HepG2 (cell line): ENCODE data around the gene EIF4EBP3. TPM values are rescaled to one million over a fixed set of nuclear protein-coding genes. Genes with fewer than 3 reads are reported as not detected.
A peak's percentile ranks its signal among the peaks of the same experiment; 100 is the strongest.

Experiments used
- ATAC-seq: fragments of 200-7000 bp; cut with Tn5 transposase; 3 replicates; pipeline ENCODE4 v1.9.1; 2020; ENCODE audit warnings: mild to moderate bottlenecking, moderate library complexity
- BruUV-seq: library from RNA; stranded (reverse); fragments of 400-500 nt; replicated peaks from 2 replicates; lab custom pipeline; 2021; lab: Mats Ljungman, UMichigan
- CTCF ChIA-PET: fragments of 300-600 bp; formaldehyde crosslinking; extraction: SDS; loops from one replicate; lab custom pipeline; 2021; ENCODE audit warnings: low total read pairs, inconsistent platforms, low intra/inter-chr PET ratio; lab: Yijun Ruan, JAX
- POLR2A ChIA-PET: fragments of 350-600 bp; sonication (Branson Sonifier 250); formaldehyde crosslinking; loops from one replicate; lab custom pipeline; 2020; ENCODE audit warnings: antibody characterized with exemption, inconsistent platforms; lab: Yijun Ruan, JAX
- DNase-seq: peaks from one replicate; pipeline ENCODE4 v3.0.0-alpha.2; 2015; ENCODE audit warnings: low spot score
- FAIRE-seq: peaks from 3 replicates; lab custom pipeline; 2011; peaks lifted over from hg19 to GRCh38; lab: Jason Lieb, UNC
- H2AFZ ChIP-seq: one replicate; pipeline ENCODE4 v1.6.1; 2011; ENCODE audit warnings: low read length, inconsistent platforms
- H3K27ac ChIP-seq: fragments of 300-600 bp; 3 replicates; pipeline ENCODE4 v1.8.0; 2011; ENCODE audit warnings: mixed run types, mild to moderate bottlenecking, mixed read lengths, low read length, inconsistent platforms; ENCODE audit not compliant: insufficient read depth; ENCODE audit errors: extremely low read length
- H3K27me3 ChIP-seq, 2 experiments: fragments of 200-600 bp in 1 of 2; 2 replicates in 1 of 2; 3 replicates in 1 of 2; pipeline versions ENCODE4 v1.6.0 to v1.8.0; 2011; ENCODE audit warnings: low read length in 2 of 2, mild to moderate bottlenecking in 2 of 2, moderate library complexity in 2 of 2, inconsistent platforms in 1 of 2; ENCODE audit not compliant: insufficient read depth in 2 of 2, control insufficient read depth in 1 of 2
- H3K36me3 ChIP-seq, 2 experiments: fragments of 200-600 bp in 1 of 2; replicated peaks in 1 of 2; 2 replicates in 1 of 2; 3 replicates in 1 of 2; pipeline versions ENCODE4 v1.5.1 to v1.8.0; 2011; ENCODE audit warnings: low read length in 2 of 2, inconsistent platforms in 1 of 2; ENCODE audit not compliant: insufficient read depth in 2 of 2, control insufficient read depth in 1 of 2
- H3K4me1 ChIP-seq: 2 replicates; pipeline ENCODE4 v1.5.1; 2012; ENCODE audit warnings: low read length, inconsistent platforms; ENCODE audit not compliant: insufficient read depth
- H3K4me2 ChIP-seq: 2 replicates; pipeline ENCODE4 v1.6.0; 2011; ENCODE audit warnings: low read depth, low read length, inconsistent platforms
- H3K4me3 ChIP-seq, 3 experiments: fragments of 200-600 bp in 1 of 3; sonication (generic), shearing (Covaris generic) in 1 of 3; replicated peaks in 1 of 3; 2 replicates each; pipeline ENCODE4 v1.5.1; 2011 to 2016; ENCODE audit warnings: low read length in 3 of 3, inconsistent platforms in 2 of 3, low read depth in 2 of 3, mild to moderate bottlenecking in 2 of 3, control low read depth in 1 of 3, mixed read lengths in 1 of 3; ENCODE audit not compliant: insufficient read depth in 1 of 3
- H3K79me2 ChIP-seq: one replicate; pipeline ENCODE4 v1.6.1; 2011; ENCODE audit warnings: low read length, inconsistent platforms; ENCODE audit not compliant: insufficient read depth
- H3K9ac ChIP-seq: 2 replicates; pipeline ENCODE4 v1.6.0; 2011; ENCODE audit warnings: mild to moderate bottlenecking, low read depth, low read length, inconsistent platforms; ENCODE audit not compliant: insufficient read depth
- H3K9me3 ChIP-seq: 2 replicates; pipeline ENCODE4 v1.5.1; 2012; ENCODE audit warnings: mild to moderate bottlenecking, low read length
- H4K20me1 ChIP-seq: 2 replicates; pipeline ENCODE4 v1.6.0; 2011; ENCODE audit warnings: inconsistent platforms, mild to moderate bottlenecking, low read length, moderate library complexity; ENCODE audit not compliant: insufficient read depth
- AKAP8 ChIP-seq: sonication (generic); formaldehyde crosslinking; IDR thresholded peaks from 2 replicates; pipeline ENCODE4 v1.5.1; 2020; ENCODE audit warnings: mild to moderate bottlenecking, missing genetic modification reagents
- ARHGAP35 ChIP-seq: sonication (generic); formaldehyde crosslinking; IDR thresholded peaks from 2 replicates; pipeline ENCODE4 v1.9.0; 2022; ENCODE audit warnings: mild to moderate bottlenecking, inconsistent platforms, moderate library complexity, missing genetic modification reagents, borderline replicate concordance
- BRF2 ChIP-seq: sonication (generic); formaldehyde crosslinking; IDR thresholded peaks from 2 replicates; pipeline ENCODE4 v1.8.1; 2022; ENCODE audit warnings: mild to moderate bottlenecking, missing genetic modification reagents
- CBX1 ChIP-seq: IDR thresholded peaks from one replicate; pipeline ENCODE4 v1.6.1; 2016; ENCODE audit warnings: antibody characterized with exemption, low read depth
- CSRNP1 ChIP-seq: sonication (generic); formaldehyde crosslinking; IDR thresholded peaks from 2 replicates; pipeline ENCODE4 v1.8.1; 2023; ENCODE audit warnings: mild to moderate bottlenecking, missing genetic modification reagents
- KLF15 ChIP-seq: sonication (generic); formaldehyde crosslinking; IDR thresholded peaks from 2 replicates; pipeline ENCODE4 v1.8.1; 2023; ENCODE audit warnings: borderline replicate concordance, mild to moderate bottlenecking, inconsistent platforms, missing genetic modification reagents, mixed read lengths
- MTF2 ChIP-seq: sonication (generic); formaldehyde crosslinking; IDR thresholded peaks from 2 replicates; pipeline ENCODE4 v1.5.0; 2020; ENCODE audit warnings: missing genetic modification reagents, borderline replicate concordance
- MXI1 ChIP-seq: IDR thresholded peaks from 3 replicates; pipeline ENCODE4 v1.6.1; 2012; ENCODE audit warnings: low read depth, low read length, inconsistent platforms, borderline replicate concordance
- NFIC ChIP-seq: IDR thresholded peaks from 2 replicates; pipeline ENCODE4 v1.6.1; 2012; ENCODE audit warnings: mild to moderate bottlenecking, low read length, inconsistent platforms
- NFKB2 ChIP-seq: sonication (generic); formaldehyde crosslinking; IDR thresholded peaks from 2 replicates; pipeline ENCODE4 v1.4.0; 2020; ENCODE audit warnings: missing genetic modification reagents, borderline replicate concordance
- PHB2 ChIP-seq: fragments of 450-650 bp; IDR thresholded peaks from 2 replicates; pipeline ENCODE4 v1.6.1; 2018; ENCODE audit not compliant: partially characterized antibody
- SOX5 ChIP-seq: IDR thresholded peaks from 2 replicates; pipeline ENCODE4 v1.6.1; 2016; ENCODE audit warnings: borderline replicate concordance
- ZNF768 ChIP-seq: sonication (generic); formaldehyde crosslinking; IDR thresholded peaks from 2 replicates; pipeline ENCODE4 v1.4.0; 2020; ENCODE audit warnings: missing genetic modification reagents
- ZNF781 ChIP-seq: sonication (generic); formaldehyde crosslinking; IDR thresholded peaks from 2 replicates; pipeline ENCODE4 v1.5.1; 2020; ENCODE audit warnings: borderline replicate concordance, mild to moderate bottlenecking, missing genetic modification reagents; ENCODE audit errors: not compliant biosample characterization
- ZNF83 ChIP-seq: sonication (generic); formaldehyde crosslinking; IDR thresholded peaks from 2 replicates; pipeline ENCODE4 v1.4.0; 2020; ENCODE audit warnings: missing genetic modification reagents, mild to moderate bottlenecking, borderline replicate concordance
- ZNF883 ChIP-seq: sonication (generic); formaldehyde crosslinking; IDR thresholded peaks from 2 replicates; pipeline ENCODE4 v1.5.1; 2020; ENCODE audit warnings: mild to moderate bottlenecking, missing genetic modification reagents; ENCODE audit errors: not compliant biosample characterization
- ZNF891 ChIP-seq: sonication (generic); formaldehyde crosslinking; IDR thresholded peaks from 2 replicates; pipeline ENCODE4 v1.5.0; 2020; ENCODE audit warnings: mild to moderate bottlenecking, missing genetic modification reagents
- WGBS: methylation state at CpG from one replicate; pipeline ENCODE4 v1.1.6; 2017; ENCODE audit warnings: low lambda C conversion rate; 5-methylcytosine and 5-hydroxymethylcytosine counted together
- in situ Hi-C: cut with HindIII; loops from 2 replicates; pipeline ENCODE4 v1.10.0; 2017; ENCODE audit warnings: low pct_unique_long_range_greater_than_20kb; ENCODE audit not compliant: extremely low pct_ligation_motif_present
- intact Hi-C: fragments of 100-400 bp; cut with micrococcal nuclease; formaldehyde crosslinking; loops from one replicate; pipeline ENCODE4 v1.10.0; 2022; ENCODE audit not compliant: unreplicated experiment
- polyA plus RNA-seq, 8 experiments: library from polyadenylated mRNA; depleted of rRNA in 3 of 8; stranded (reverse) in 7 of 8; unstranded in 1 of 8; fragments of >200 nt; fragmentation: Illumina TruSeq in 4 of 8; extraction: Trizol in 4 of 8; gene quantifications; 2 replicates each; pipeline versions ENCODE4 v1.2.1 to v1.2.3, GENCODE V29; 2011 to 2016; ENCODE audit warnings: low read depth in 4 of 8, missing spikeins in 1 of 8, mixed read lengths in 1 of 8; ENCODE audit not compliant: insufficient read depth in 1 of 8
- total RNA-seq, 5 experiments: library from RNA; depleted of rRNA; stranded (reverse); fragments of >200 nt; fragmentation: Illumina TruSeq; extraction: Trizol; gene quantifications; 2 replicates each; pipeline ENCODE4 v1.2.3, GENCODE V29; 2016; ENCODE audit warnings: low read depth in 1 of 5

Gene EIF4EBP3
- total and polyA plus RNA-seq, 2 of the 13 experiments (the other 11 are each of a cell fraction or from before 2014, with no cell fraction given), result 0.61 to 1.7 TPM

- TF ChIP-seq ZNF781 (CRISPR knock-in tag) (no peak), ZNF83 (CRISPR knock-in tag) (no peak), ZNF891 (CRISPR knock-in tag) (no peak), NFKB2 (CRISPR knock-in tag) (no peak), ZNF768 (CRISPR knock-in tag) (no peak)
Measured at GRCh38 chr5:140561753-140562523, 14.5 kb downstream of the EIF4EBP3 start (continued).

GRCh38 chr5:140563596-140563995 is 16.1 kb downstream of the EIF4EBP3 start:
- DNase-seq (no peak), ATAC-seq (peak; percentile 8; the same call in 2 of the 3 replicates), FAIRE-seq (no peak)
- H3K9ac ChIP-seq, result peak overlapping the region; percentile 19; the same call in 1 of the 2 replicates
- 38% methylated on average over 7 of the region's 8 CpGs for WGBS
- peaks cover 18% of the 10 kb centered on the region for H3K4me1 ChIP-seq
- ChIA-PET POLR2A (interaction anchor here (0.9 to 1.5 kb wide), 4 partner anchors 17 to 162 kb away, joined by 3 to 11 read pairs (median 6); partner anchors contain the start of genes EIF4EBP3, IK and NDUFA2), CTCF (no interaction called here)
- peak overlapping the region; percentile 43 to 70 (median 46); a peak in 5 of 6 replicates for H3K4me3 ChIP-seq
- H3K79me2 ChIP-seq, result no peaks in the 10 kb centered on the region
- H3K36me3 ChIP-seq, result no peaks in the 10 kb centered on the region
- BruUV-seq, result no TSS peak
- peak overlapping the region; percentile 90 for H3K4me2 ChIP-seq
- no peak overlapping the region for H3K27ac ChIP-seq
- no peaks in the 10 kb centered on the region for H3K9me3 ChIP-seq
- peak overlapping the region; percentile 48 for H2AFZ ChIP-seq
- no peaks in the 10 kb centered on the region for H4K20me1 ChIP-seq
- intact Hi-C loops (no loop called here), in situ Hi-C loops (loop anchor here (5.0 to 10.0 kb wide), 2 partner anchors 69 to 161 kb away; partner anchors contain the start of gene CD14)
- peaks cover 0 to 5% of the 10 kb centered on the region in 2 experiments; a peak in 1 of 5 replicates for H3K27me3 ChIP-seq
- TF ChIP-seq BRF2 (CRISPR knock-in tag) (no peak), ZNF883 (CRISPR knock-in tag) (no peak), KLF15 (CRISPR knock-in tag) (no peak), ARHGAP35 (no peak), MXI1 (no peak), PHB2 (no peak), SOX5 (CRISPR knock-in tag) (no peak), CBX1 (no peak), AKAP8 (CRISPR knock-in tag) (no peak), NFIC (no peak), CSRNP1 (CRISPR knock-in tag) (no peak), MTF2 (CRISPR knock-in tag) (no peak)
